Ramos (cell line): ENCODE measurements around the gene NTN4.
"Not testable (repeated sequence)": the region's sequence is repeated elsewhere in the genome, so short reads cannot be mapped to it uniquely, and the experiment has no call there.

Source experiments
- in situ Hi-C: fragments of 300-500 bp; cut with MboI; formaldehyde crosslinking; loops from one replicate; pipeline ENCODE4 v1.14.3; 2022; ENCODE audit warnings: low sequenced_read_pairs; ENCODE audit not compliant: unreplicated experiment

Gene NTN4

GRCh38 chr12:95759718-95760117, 30.8 kb downstream of the NTN4 start:
- in situ Hi-C loops: no loop called here

DNA sequence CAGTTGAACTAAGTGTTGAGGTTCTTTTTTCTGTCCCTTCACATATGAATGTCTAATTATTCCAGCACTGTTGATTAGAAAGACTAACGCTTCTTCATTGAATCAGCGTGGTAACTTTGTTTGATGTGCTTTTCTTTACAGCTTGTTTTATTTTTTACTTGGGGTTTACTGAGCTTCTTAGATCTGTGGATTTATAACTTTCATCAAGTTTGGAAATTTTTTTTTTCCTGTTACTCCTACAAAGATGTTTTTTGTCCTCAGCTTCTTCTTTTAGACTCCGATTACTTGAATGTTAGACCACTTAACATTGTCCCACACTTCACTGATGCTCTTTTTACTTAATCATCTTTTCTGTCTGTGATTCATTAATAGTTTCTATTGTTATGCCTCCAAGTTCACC, 31.5 kb downstream of the NTN4 start:
- in situ Hi-C loops: no loop called here

- in situ Hi-C loops: no loop called here
These were observed 34.2 kb downstream of the NTN4 start for GRCh38 chr12:95756362-95756761.

DNA sequence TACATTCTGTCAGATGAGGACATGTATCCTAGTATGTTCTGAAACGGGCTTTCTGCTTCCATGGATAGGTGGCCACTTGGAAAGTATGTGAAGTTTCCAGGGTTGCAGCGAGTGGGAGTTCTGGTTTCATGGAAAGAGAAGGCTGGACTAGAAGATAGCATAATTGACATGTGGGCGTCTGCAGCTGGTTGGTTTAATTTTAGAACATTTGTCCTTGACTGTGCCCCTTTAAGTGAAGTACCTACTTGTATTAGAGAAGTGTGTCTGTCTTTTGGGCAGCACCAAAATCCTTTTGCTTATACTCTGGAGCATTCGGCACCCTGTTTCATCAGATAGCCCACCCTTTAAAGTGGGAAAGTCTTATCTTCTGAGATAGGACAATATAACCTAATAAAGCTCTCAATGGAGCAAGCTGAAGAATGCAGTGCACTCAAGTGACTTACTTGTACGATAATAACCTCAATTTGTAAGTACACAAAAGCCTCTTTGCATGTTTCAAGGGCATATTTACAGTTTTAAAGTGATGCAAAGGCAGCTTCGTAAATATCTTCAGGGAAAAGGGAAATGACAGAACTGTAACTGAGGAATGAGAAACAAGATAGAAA, 35.2 kb downstream of the NTN4 start:
- in situ Hi-C loops: no loop called here

DNA sequence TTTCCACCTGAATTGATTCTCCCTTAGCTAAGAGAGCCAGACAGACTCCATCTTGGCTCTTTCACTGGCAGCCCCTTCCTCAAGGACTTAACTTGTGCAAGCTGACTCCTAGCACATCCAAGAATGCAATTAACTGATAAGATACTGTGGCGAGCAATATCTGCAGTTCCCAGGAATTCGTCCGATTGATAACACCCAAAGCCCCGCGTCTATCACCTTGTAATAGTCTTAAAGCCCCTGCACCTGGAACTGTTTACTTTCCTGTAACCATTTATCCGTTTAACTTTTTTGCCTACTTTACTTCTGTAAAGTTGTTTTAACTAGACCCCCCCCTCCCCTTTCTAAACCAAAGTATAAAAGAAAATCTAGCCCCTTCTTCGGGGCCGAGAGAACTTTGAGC, 44.5 kb downstream of the NTN4 start:
- in situ Hi-C loops: not testable (repeated sequence)

GRCh38 chr12:95742586-95742985, 48.0 kb downstream of the NTN4 start:
- in situ Hi-C loops: no loop called here

DNA sequence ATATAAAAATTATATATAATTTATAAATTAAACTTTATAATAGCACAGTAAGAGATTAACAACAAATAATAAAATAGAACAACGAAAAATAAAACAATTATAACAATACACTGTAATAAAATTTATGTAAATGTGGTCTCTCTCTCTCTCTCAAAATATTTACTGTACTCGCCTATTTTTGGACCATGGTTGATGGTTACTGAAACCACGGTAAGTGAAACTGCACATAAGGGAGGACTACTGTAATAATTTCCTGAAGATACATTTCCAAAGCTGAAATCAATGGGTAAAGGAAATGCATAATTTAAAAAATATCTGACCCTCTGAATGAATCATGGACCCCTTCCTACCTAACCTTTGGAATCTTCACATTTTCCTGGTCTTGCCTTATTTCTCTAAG, 48.9 kb downstream of the NTN4 start:
- in situ Hi-C loops: no loop called here

DNA sequence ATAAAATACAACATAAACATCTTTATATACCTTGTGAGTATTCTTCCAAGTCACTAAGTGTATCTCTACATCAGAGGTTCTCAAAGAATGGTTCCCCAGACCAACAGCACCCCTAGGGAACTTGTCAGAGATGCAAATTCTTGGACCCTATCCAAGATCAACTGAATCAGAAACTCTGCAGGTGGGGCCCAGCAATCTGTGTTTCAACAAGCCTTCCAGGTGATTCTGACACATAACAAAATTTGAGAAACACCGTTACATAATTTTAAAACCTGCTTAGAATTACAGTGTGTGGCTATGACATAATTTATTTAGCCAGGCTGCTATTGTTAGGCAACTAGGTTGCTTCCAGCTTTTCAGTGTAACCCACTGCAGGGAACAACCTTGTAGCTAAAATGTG, 49.8 kb downstream of the NTN4 start:
- in situ Hi-C loops: no loop called here

- in situ Hi-C loops: no loop called here
These were observed 50.8 kb downstream of the NTN4 start for GRCh38 chr12:95739561-95740313.

GRCh38 chr12:95738024-95738611, 52.4 kb downstream of the NTN4 start:
- in situ Hi-C loops: no loop called here

GRCh38 chr12:95736631-95737030, 53.9 kb downstream of the NTN4 start:
- in situ Hi-C loops: no loop called here

DNA sequence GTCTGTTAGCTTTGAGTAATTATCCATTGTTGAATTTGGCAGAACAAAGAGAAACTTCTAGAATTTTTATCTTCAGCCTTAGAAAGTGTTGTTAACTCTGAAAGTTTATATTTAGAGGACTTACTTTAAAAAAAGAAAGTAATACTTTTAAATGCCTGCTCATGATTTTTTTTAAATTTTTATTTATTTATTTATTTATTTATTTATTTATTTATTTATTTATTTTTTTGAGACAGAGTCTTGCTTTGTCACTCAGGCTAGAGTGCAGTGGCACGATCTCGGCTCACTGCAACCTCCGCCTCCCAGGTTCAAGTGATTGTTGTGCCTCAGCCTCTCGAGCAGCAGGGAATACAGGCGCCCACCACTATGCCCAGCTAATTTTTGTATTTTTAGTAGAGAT, 54.8 kb downstream of the NTN4 start:
- in situ Hi-C loops: not testable (repeated sequence)

- in situ Hi-C loops: no loop called here
These were observed 57.3 kb downstream of the NTN4 start for GRCh38 chr12:95733141-95733825.

- in situ Hi-C loops: no loop called here
These were observed 59.0 kb downstream of the NTN4 start for GRCh38 chr12:95731519-95731958.

DNA sequence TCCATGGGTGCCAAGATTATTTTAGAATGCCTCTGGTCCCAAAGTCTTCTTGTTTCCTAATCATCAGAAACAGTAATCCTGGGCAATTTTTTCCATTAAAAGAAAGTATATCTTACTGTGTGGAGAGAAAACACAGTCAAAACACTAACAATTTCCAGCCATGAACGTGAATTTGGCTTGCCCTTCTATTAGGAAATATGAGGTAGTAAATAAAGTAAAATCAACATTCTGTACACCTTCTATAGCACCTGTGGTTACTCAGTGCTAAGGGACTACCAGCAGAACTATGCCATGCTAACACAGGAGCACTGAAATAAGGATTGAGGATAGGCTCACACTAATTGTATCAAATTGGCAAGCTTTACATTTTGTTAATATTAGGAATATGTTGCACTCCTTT, 60.1 kb downstream of the NTN4 start:
- in situ Hi-C loops: no loop called here

DNA sequence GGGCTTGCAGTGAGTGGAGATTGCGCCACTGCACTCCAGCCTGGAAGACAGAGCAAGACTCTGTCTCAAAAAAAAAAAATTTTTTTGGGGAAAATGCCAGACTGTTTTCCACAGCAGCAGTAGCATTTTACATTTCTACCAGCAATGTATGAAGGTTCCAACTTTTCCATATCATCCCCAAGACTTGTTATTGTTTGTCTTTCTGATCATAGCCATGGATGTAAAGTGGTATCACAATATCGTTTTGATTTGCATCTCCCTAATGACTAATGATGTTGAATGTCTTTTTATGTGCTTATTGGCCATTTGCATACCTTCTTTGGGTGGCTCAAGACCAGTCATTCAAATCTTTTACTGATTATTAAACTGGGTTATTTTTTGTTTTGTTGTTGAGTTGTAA, 63.7 kb downstream of the NTN4 start:
- in situ Hi-C loops: no loop called here

GRCh38 chr12:95724767-95725166, 65.8 kb downstream of the NTN4 start:
- in situ Hi-C loops: no loop called here

DNA sequence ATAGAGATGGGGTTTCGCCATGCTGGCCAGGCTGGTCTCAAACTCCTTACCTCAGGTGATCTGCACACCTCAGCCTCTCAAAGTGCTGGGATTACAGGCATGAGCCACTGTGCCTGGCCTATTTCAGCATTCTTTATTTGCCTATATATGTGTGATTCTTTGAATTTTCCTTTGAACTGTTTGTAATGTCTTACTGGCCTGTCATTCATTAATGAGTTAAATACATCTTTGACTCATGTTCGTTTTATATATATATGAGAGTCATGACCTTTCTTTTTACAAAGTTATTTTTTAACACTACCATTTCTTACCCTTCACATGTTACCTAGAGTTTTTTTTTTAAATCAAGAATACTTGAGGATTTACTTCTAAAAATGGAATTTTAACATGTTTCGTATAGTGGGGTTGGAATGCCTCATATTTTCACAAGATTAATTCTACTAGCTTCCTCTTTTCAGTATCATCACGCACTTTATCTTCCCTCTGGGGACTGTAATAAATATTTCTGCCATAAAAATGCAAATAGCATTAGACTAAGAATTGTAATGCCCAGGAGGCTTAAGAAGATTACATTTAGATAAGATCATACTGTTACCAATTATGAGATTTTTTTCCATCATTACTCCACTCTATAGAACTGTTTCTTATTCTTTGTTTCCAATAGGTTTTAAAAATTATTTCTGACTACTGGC, 66.7 kb downstream of the NTN4 start:
- in situ Hi-C loops: no loop called here

DNA sequence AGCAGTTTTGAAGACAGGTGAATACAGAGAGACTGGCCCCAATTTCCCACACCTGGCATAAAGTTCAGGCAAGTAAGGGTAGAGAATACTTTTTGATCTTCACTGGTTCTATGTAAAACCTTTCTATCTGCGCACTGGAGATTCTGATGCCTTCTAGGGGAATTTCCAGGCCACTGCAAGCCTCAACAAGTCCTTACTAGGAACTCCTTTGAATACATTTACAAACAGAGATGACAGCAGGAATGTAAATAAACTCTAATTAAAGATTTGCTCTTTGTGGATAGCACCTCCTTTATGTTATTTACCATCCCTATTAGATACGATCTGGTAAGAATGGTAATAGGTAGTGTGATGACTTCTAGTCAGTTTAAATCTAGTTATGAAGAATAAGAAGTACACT, 69.2 kb downstream of the NTN4 start:
- in situ Hi-C loops: no loop called here

- in situ Hi-C loops: no loop called here
These were observed 70.4 kb downstream of the NTN4 start for GRCh38 chr12:95720146-95720545.

GRCh38 chr12:95718772-95719171, 71.8 kb downstream of the NTN4 start:
- in situ Hi-C loops: no loop called here
